ENCODE measurements around the gene KLF9. TPM values are rescaled to one million over a fixed set of nuclear protein-coding genes. Genes with fewer than 3 reads are reported as not detected.
A peak's percentile ranks its signal among the peaks of the same experiment; 100 is the strongest.

Gene KLF9
- total and polyA plus RNA-seq, 7 donors: 20.4 to 184 (median 120) TPM

DNA sequence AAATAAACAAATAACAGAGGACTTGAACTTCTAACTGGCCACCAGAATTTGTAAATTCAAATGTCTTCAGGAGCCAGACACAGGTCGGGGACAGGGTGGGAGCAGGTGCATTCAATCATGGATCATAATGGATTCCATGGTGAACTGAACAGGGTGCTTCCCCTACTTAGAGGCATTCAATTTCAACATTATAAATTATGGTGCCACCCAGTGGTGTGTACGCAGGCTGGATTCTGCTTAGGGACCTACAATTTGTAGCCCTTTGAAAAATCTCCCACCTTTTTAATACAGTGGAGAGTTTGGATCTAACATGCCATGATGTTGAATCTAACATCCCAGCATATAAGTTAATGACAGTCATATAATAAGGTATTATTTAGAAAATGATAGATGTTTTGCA is 22.3 kb downstream of the KLF9 start:
- no peak for DNase-seq
- Histone ChIP-seq H3K36me3 (peaks cover 0 to 6% (median 6%) of the 10 kb centered on the region in 4 donors), H3K27ac (peak overlapping the region in 3 of 4 donors; percentile 33 to 62 (median 46)), H3K4me3 (no peak overlapping the region), H3K4me1 (peaks cover 0 to 97% (median 80%) of the 10 kb centered on the region in 4 donors), H3K9me3 (no peaks in the 10 kb centered on the region), H3K27me3 (no peaks in the 10 kb centered on the region)
- 64 to 71% methylated on average over 2 of the region's 2 CpGs for whole genome bisulfite sequencing, 2 donors
- no peak for TF ChIP-seq POLR2AphosphoS5 (IDR thresholded peaks at IDR 0.05)
- TF ChIP-seq, protein P1, sequence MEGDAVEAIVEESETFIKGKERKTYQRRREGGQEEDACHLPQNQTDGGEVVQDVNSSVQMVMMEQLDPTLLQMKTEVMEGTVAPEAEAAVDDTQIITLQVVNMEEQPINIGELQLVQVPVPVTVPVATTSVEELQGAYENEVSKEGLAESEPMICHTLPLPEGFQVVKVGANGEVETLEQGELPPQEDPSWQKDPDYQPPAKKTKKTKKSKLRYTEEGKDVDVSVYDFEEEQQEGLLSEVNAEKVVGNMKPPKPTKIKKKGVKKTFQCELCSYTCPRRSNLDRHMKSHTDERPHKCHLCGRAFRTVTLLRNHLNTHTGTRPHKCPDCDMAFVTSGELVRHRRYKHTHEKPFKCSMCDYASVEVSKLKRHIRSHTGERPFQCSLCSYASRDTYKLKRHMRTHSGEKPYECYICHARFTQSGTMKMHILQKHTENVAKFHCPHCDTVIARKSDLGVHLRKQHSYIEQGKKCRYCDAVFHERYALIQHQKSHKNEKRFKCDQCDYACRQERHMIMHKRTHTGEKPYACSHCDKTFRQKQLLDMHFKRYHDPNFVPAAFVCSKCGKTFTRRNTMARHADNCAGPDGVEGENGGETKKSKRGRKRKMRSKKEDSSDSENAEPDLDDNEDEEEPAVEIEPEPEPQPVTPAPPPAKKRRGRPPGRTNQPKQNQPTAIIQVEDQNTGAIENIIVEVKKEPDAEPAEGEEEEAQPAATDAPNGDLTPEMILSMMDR (IDR thresholded peaks at IDR 0.05): peak in 1 of 4 experiments; percentile 22
- no peak for TF ChIP-seq POLR2A (IDR thresholded peaks at IDR 0.05)
- TF ChIP-seq EP300 (IDR thresholded peaks at IDR 0.05): no peak
- intact Hi-C loops (cut with DNase I): no loop called here

DNA sequence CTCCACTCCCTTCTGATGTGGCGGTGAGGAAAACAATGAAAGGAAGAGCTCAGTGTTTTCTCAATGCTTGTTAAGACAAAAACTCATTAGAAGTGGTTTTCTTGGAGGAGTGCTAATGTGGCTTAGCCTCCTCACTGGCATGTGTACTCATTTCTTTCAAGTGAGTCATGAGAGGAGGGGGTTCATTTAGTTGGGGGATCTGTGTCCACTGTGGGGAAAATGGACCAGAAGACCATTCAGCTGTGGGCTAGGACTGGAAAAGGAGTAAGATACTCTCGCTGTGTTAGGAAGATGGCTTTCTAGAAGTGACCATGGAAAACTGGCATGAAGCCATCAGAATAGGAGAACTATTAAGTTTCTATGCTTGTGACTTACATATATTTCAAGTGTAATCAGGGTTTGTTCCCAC is 23.5 kb downstream of the KLF9 start:
- WGBS, 2 donors: 75 to 93% methylated on average over 2 of the region's 2 CpGs
- Histone ChIP-seq H3K36me3 (peaks cover 2 to 19% (median 16%) of the 10 kb centered on the region in 4 donors), H3K4me1 (peaks cover 0 to 96% (median 75%) of the 10 kb centered on the region in 4 donors), H3K9me3 (no peaks in the 10 kb centered on the region), H3K27ac (peak overlapping the region; percentile 29 to 69 (median 58)), H3K27me3 (no peaks in the 10 kb centered on the region), H3K4me3 (no peak overlapping the region)
- DNase-seq: no peak
- TF ChIP-seq, protein P1 (IDR thresholded peaks at IDR 0.05): no peak
- TF ChIP-seq POLR2AphosphoS5 (IDR thresholded peaks at IDR 0.05): peak in 3 of 4 donors; percentile 3 to 23 (median 21)
- intact Hi-C loops (cut with DNase I): no loop called here

DNA sequence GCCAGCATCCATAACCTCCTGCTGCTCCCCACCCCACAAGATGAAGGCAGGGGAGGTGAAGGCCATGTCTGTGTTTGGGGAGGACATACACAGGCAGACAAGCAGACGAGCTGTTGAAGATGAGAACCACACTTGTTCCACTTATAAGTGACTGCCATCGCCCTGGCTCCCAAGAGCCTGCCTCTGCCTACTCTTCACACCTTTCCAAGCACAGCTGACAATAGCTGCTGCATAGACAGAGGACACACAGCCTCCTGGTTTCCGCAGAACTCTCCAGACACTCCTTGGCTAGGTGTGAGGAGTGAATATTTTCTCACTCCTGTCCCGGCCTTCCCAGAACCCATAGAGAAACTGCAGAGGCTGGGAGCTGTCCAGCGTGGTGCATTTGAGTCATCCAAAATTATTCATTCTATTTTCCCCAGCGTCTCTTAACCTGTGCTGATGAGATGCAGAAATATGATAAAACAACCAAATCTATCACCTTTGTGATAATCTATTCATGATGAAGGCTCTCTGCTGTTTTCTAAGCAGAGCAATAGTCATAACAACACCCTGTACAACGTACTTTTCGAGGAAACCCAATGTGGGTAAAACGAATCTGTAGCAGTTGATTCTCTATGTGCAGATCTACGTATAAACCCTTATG is 24.7 kb downstream of the KLF9 start:
- WGBS, 2 donors: 70 to 72% methylated on average over 10 of the region's 10 CpGs
- DNase-seq: no peak
- no peak for TF ChIP-seq POLR2A (IDR thresholded peaks at IDR 0.05)
- TF ChIP-seq EP300 (IDR thresholded peaks at IDR 0.05): no peak
- TF ChIP-seq, protein P1 (IDR thresholded peaks at IDR 0.05): no peak
- TF ChIP-seq POLR2AphosphoS5 (IDR thresholded peaks at IDR 0.05): no peak
- intact Hi-C loops (cut with DNase I): no loop called here
- Histone ChIP-seq H3K27me3 (no peaks in the 10 kb centered on the region), H3K27ac (peak overlapping the region; percentile 55 to 69 (median 59)), H3K4me1 (peaks cover 0 to 96% (median 73%) of the 10 kb centered on the region in 4 donors), H3K4me3 (peak overlapping the region in 1 of 4 donors; percentile 5), H3K36me3 (peaks cover 5 to 30% (median 19%) of the 10 kb centered on the region in 4 donors), H3K9me3 (no peaks in the 10 kb centered on the region)

DNA sequence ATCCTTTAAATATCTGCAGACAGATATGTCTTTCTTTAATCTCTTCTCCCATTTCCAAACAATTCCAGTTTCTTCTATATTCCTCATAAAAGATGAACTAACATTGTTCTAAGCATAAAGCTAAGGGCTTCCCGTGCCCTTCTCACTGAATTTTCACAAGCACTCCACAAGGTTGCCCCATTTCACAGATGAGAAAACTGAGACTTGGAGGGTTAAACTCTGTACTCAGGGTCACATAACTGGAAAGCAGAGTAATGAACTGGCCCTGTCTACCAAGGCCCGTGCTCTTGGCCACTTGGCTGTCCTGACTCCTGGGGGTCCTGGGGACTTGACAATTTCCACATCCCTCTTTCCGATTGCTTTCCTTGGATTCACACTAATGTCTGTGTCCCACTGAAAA is 25.3 kb downstream of the KLF9 start:
- Histone ChIP-seq H3K9me3 (no peaks in the 10 kb centered on the region), H3K4me1 (peaks cover 0 to 96% (median 70%) of the 10 kb centered on the region in 4 donors), H3K4me3 (peak overlapping the region in 1 of 4 donors; percentile 5), H3K36me3 (peaks cover 5 to 35% (median 19%) of the 10 kb centered on the region in 4 donors), H3K27me3 (no peaks in the 10 kb centered on the region), H3K27ac (peak overlapping the region; percentile 55 to 69 (median 59))
- no peak for DNase-seq
- intact Hi-C loops (cut with DNase I): no loop called here
- no peak for TF ChIP-seq EP300 (IDR thresholded peaks at IDR 0.05)
- no peak for TF ChIP-seq POLR2A (IDR thresholded peaks at IDR 0.05)
- TF ChIP-seq POLR2AphosphoS5 (IDR thresholded peaks at IDR 0.05): peak in 2 of 4 donors; percentile 13 to 36
- TF ChIP-seq, protein P1 (IDR thresholded peaks at IDR 0.05): no peak
- 86 to 91% methylated on average over 3 of the region's 3 CpGs for WGBS, 2 donors
